GM12873 (cell line): Measurements from ENCODE around the gene SPINK1.

Experiments
- TF ChIP-seq, protein P1 (sequence below): IDR thresholded peaks from 2 replicates; pipeline ENCODE4 v1.5.1; 2012; ENCODE audit warnings: low read depth, mild to moderate bottlenecking, moderate library complexity, low read length, control low read depth; ENCODE audit not compliant: insufficient read depth; ENCODE audit errors: missing control alignments

The SPINK1 gene

DNA sequence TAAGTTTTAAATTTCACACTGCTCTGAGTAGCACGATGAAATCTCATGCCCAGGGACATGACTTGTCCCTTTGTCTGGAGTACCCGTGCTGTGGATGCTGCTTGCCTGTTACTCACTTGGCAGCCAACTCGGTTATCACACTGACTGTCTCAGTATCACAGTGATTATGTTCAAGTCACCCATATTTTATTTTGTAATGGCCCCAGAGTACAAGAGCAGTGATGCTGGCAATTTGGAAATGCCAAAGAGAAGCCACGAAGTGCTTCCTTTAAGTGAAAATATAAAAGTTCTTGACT lies 24.3 kb upstream of the SPINK1 start:
- TF ChIP-seq, protein P1, sequence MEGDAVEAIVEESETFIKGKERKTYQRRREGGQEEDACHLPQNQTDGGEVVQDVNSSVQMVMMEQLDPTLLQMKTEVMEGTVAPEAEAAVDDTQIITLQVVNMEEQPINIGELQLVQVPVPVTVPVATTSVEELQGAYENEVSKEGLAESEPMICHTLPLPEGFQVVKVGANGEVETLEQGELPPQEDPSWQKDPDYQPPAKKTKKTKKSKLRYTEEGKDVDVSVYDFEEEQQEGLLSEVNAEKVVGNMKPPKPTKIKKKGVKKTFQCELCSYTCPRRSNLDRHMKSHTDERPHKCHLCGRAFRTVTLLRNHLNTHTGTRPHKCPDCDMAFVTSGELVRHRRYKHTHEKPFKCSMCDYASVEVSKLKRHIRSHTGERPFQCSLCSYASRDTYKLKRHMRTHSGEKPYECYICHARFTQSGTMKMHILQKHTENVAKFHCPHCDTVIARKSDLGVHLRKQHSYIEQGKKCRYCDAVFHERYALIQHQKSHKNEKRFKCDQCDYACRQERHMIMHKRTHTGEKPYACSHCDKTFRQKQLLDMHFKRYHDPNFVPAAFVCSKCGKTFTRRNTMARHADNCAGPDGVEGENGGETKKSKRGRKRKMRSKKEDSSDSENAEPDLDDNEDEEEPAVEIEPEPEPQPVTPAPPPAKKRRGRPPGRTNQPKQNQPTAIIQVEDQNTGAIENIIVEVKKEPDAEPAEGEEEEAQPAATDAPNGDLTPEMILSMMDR = no peak

DNA sequence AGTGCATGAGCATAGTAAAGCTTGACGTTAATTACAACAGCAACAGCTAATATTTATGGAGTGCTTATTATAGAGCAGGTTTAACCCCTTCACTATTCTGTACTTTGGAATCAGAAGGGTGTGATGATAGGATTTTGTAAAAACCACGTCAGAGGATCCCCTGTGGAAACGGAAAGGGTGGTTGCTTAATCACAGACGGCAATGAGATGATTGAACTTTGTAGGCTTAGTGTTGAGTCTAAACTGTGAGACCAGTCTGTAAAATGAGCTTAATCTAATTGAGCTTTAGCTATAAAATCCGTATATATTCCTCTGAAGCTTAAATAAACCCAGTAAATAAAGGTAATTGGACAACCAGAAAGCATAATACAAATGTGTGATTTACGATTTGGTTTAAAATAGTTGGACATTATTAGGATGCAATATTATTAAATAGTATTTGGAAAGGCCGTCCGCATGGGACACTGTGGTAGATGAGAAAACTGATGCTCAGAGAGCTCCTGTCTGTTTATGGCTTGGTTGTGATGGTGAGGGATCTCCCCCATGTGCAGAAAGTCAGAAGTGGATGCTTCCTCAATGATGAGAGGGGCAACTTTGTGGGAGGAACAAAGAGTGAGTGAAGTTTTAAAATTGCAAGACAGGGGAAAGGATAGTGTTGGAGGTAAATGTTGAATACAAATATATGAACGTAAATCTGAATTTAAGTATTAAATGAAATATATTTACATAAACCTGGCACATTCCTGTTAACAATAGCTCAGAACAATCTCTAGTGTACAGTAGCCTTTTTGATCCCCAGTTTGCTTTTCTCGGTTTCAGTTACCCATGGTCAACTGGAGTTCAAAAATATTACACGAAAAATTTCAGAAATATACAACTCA lies 23.7 kb upstream of the SPINK1 start:
- TF ChIP-seq, protein P1 = no peak

DNA sequence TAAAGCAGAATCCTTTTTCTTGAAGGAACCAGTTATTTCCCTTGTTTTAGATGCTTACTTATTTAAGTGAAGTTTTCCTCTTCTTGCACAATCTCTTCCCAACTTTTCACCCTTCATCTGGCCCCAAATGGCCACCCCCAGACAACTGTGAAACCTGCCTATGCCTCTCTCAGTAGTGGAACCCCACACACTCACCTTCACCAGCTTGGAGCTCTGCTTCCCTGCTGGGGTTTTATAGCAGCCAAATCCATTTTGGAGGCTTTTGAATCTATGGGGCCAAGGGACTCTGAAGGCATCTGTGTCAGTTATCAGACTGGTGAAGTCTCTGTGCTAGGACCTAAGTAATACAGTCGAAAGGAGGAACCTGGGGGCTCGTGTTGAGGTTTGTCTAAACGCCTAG lies 22.9 kb upstream of the SPINK1 start:
- TF ChIP-seq, protein P1 = no peak

DNA sequence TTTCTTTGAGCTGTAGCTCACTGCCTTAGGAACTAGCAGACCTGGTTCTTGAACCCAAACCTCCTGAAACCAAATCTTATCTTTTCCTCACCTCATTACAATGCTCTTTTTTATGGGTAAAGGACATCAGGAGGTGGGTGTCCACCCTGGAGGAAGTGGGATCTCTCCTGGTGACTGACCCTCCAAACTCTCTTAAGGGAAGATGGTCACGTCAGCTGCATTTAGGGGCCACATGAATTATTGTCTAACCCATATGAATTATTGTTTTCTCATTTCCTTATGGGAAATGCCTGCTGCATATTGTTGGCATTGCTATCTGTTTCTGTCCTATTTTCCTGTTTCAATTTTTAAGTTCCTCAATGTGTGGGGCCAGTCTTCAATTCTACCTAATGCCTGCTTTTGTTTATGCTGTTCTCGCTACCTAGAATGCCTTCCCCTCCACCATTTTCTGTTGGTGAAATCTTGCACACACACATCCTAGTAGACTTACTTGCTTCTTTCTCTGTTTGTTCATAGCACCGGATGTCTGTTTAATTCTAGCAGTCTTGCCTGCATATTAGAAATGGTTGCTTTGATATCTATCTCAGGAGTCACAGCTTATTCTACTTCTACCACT lies 22.0 kb upstream of the SPINK1 start:
- TF ChIP-seq, protein P1 = no peak

DNA sequence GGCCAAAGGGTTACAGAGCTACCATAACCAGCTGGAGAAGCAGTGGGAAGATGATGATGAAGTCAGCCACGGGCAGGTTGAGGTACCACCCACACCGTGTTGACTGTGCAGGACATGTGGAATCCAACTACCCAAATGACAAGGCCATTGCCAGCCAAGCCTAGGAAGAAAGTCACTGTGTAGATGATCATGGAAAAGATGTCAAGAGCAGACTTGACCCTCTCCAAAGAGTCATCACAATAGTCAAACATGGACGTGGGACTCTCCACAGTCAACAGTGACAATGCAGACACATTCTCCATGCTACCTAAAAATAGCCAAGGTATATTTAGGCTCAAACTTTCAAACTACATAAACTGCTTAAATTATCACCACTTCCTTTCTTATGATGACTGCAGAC lies 20.9 kb upstream of the SPINK1 start:
- TF ChIP-seq, protein P1 = no peak

DNA sequence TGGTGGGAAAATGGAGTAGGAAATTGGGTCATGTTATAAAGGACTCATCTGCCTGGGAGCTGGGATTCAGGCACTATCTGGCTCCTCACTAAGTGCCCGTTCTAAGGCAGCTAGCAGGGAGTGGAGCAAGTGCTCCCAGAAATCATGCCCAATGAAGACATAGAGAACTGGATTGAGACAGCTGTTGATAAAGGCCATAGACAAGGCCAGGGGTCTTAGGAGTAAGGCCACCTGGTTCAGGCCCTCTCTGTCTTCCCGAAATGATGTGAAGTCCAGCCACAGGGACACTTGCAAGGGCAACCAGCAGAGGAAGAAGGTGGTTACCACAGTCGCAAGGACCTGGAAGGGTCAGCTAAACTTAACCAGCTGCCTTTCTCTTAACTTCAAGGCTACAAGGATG lies 20.1 kb upstream of the SPINK1 start:
- TF ChIP-seq, protein P1 = no peak

DNA sequence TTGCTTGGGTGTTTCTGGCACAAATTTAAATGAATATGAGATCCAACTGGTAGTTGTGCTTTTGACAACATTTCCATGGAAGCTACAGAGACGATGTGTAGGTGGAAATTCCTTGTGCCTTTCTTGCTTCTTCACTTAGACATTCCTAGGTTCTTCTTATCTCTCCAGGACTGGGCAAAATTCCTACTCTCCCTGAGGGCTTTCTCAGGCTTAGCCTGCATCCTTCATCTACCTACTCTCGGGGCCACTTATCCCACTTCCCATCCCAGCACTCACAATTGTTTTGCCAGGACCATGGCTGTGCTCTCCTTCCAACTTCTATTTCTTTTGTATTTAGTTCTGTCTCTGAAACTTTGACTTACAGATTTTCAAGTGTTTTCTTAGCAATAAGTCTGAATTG lies 17.8 kb upstream of the SPINK1 start:
- TF ChIP-seq, protein P1 = no peak
